Uterus (tissue), 2 donors: ENCODE results near the gene TSPAN7.

Experiments
- CTCF ChIP-seq, 4 experiments: fragments of 200-600 bp in 2 of 4; fragments of 450-650 bp in 2 of 4; sonication (generic) in 2 of 4; IDR thresholded peaks; one replicate each; pipeline ENCODE4 v1.5.1; 2016 to 2019; ENCODE audit warnings: antibody characterized with exemption in 4 of 4, mild to moderate bottlenecking in 2 of 4, moderate library complexity in 1 of 4
- POLR2A ChIP-seq, 2 donors: fragments of 450-650 bp; IDR thresholded peaks; one replicate each; pipeline ENCODE4 v1.6.1; 2016; ENCODE audit warnings: antibody characterized with exemption in 2 of 2, mild to moderate bottlenecking in 1 of 2, moderate library complexity in 1 of 2

GRCh38 chrX:38616904-38617303 is 55.6 kb downstream of the TSPAN7 start:
- TF ChIP-seq POLR2A (IDR thresholded peaks at IDR 0.05) (no peak), CTCF (IDR thresholded peaks at IDR 0.05) (no peak)
